ENCODE data around the gene AKR1B15. TPM values are rescaled to one million over a fixed set of nuclear protein-coding genes. Genes with fewer than 3 reads are reported as not detected.

AKR1B15 gene
- total RNA-seq, 1 experiment from 2014 or later = not detected

Other genes with a start within 250 kb of the AKR1B15 start
- 10.5 and 15.7 TPM in 2 replicates for gene SLC35B4, start 232.2 kb upstream of the AKR1B15 start, total RNA-seq (2014; rRNA removed; shearing (Covaris generic); ENCODE audit: low replicate concordance)
- 58.4 and 96.2 TPM in 2 replicates for gene AKR1B1, start 90.0 kb upstream of the AKR1B15 start, total RNA-seq (2014; rRNA removed; shearing (Covaris generic); ENCODE audit: low replicate concordance)
- not detected in 2 replicates for gene AKR1B10, start 21.5 kb upstream of the AKR1B15 start, total RNA-seq (2014; rRNA removed; shearing (Covaris generic); ENCODE audit: low replicate concordance)
- 4.2 and 11.1 TPM in 2 replicates for gene BPGM, start 97.7 kb downstream of the AKR1B15 start, total RNA-seq (2014; rRNA removed; shearing (Covaris generic); ENCODE audit: low replicate concordance)
- gene CALD1, start 230.5 kb downstream of the AKR1B15 start, total RNA-seq (2014; rRNA removed; shearing (Covaris generic); ENCODE audit: low replicate concordance) = 1.0 TPM in 1 of 2 replicates, not detected in the other

All from Karpas-422 (cell line).